K562 (cell line): Measurements from ENCODE around the gene ZNF628.

Experiments
- BHLHE40 ChIP-seq: IDR thresholded peaks from 2 replicates; pipeline ENCODE4 v1.6.1; 2011; ENCODE audit warnings: low read length, improper control_type of control experiment
- CTCF ChIP-seq, 3 experiments: IDR thresholded peaks in 2 of 3; conservative IDR thresholded peaks in 1 of 3; 2 replicates each; pipeline ENCODE4 v1.5.1; 2011 to 2012; ENCODE audit warnings: low read length in 3 of 3, mild to moderate bottlenecking in 3 of 3, control low read depth in 2 of 3, improper control_type of control experiment in 1 of 3, inconsistent platforms in 1 of 3, low read depth in 1 of 3, mixed read lengths in 1 of 3, moderate library complexity in 1 of 3; ENCODE audit not compliant: insufficient read depth in 2 of 3
- PHF20 ChIP-seq: fragments of 450-650 bp; IDR thresholded peaks from 2 replicates; pipeline ENCODE4 v1.6.1; 2018; ENCODE audit not compliant: partially characterized antibody
- ZNF121 ChIP-seq: sonication (generic); formaldehyde crosslinking; conservative IDR thresholded peaks from 2 replicates; pipeline ENCODE4 v1.8.0; 2022; ENCODE audit warnings: missing genetic modification reagents
- TF ChIP-seq, protein P1 (sequence below), 3 experiments: fragments of 200-800 bp in 1 of 3; sonication (Bioruptor generic) in 1 of 3; sonication (generic) in 1 of 3; formaldehyde crosslinking in 1 of 3; IDR thresholded peaks; 2 replicates each; pipeline versions ENCODE4 v1.6.1 to v1.8.0; 2016 to 2022; ENCODE audit warnings: mild to moderate bottlenecking in 2 of 3, missing compliant biosample characterization in 2 of 3, missing genetic modification characterization in 2 of 3, missing genetic modification reagents in 1 of 3
- TF ChIP-seq, protein P2 (sequence below): sonication (generic); formaldehyde crosslinking; IDR thresholded peaks from 2 replicates; pipeline ENCODE4 v1.8.1; 2022; ENCODE audit warnings: missing genetic modification reagents

DNA sequence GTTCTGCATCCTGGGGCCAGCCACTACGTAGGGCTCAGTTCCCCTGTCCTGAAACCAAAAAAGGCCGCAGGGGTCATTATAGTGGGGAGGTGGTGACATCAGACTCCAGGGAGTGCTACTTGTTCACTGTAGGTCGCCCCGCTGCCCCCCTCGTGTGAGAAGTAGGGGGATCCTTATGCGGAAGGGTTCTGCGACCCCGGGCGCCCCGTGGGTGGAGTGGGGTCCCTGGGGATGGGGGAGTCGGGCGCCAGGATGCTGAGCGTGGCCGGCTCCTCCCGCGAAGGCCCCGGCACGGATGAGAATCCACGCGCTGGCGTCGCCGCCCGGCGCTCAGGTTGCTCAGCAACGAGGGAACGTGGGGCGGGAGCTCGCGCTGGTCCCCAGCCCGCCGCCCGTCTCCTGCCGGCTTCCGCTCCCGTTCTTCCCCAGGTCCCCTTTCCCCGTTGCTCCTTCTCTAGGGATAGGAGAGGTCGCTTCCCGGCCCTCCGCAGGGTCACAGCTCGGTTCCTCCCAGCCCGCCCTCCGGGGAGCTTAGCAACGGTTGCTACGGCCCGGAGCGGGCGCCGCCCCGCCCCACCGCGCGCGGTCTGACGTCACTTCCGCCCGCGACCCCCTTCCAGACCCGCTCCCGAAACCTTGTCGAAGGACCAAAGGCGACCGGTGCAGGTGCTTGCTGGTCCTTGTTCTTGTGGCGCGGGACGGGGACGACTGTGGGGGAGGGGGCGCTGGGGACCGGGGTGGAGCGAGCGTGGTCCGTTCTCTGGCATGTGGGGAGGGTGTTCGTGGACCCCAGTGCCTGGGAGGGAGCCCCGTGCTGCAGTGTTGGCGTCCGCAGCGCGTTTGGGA is 8.4 kb downstream of the ZNF628 start, which contains the start of gene NAT14:
- TF ChIP-seq CTCF (IDR thresholded peaks at IDR 0.05 in 2 of 3, conservative IDR thresholded peaks at IDR 0.05 in 1 of 3; ENCODE audit: insufficient read depth in 2 of 3, low read depth in 1 of 3, low read length in 3 of 3) (no peak), PHF20 (no peak), ZNF121 (no peak), BHLHE40 (no peak)
- TF ChIP-seq, protein P1, sequence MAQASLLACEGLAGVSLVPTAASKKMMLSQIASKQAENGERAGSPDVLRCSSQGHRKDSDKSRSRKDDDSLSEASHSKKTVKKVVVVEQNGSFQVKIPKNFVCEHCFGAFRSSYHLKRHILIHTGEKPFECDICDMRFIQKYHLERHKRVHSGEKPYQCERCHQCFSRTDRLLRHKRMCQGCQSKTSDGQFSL (CRISPR knock-in tag; IDR thresholded peaks at IDR 0.05) = peak; percentile 35; the same call in 1 of the 2 replicates
- TF ChIP-seq, protein P1 (tag; IDR thresholded peaks at IDR 0.05) = no peak
- TF ChIP-seq, protein P2, sequence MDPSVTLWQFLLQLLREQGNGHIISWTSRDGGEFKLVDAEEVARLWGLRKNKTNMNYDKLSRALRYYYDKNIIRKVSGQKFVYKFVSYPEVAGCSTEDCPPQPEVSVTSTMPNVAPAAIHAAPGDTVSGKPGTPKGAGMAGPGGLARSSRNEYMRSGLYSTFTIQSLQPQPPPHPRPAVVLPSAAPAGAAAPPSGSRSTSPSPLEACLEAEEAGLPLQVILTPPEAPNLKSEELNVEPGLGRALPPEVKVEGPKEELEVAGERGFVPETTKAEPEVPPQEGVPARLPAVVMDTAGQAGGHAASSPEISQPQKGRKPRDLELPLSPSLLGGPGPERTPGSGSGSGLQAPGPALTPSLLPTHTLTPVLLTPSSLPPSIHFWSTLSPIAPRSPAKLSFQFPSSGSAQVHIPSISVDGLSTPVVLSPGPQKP (CRISPR knock-in tag) = no peak
